KOPT-K1 (cell line): ENCODE data around the gene SOCS1.
"Not testable (repeated sequence)": the region's sequence is repeated elsewhere in the genome, so short reads cannot be mapped to it uniquely, and the experiment has no call there.

ENCODE experiments used
- H3K27ac ChIP-seq: fragments of 200-600 bp; sonication (generic); 2 replicates; pipeline ENCODE4 v1.5.1; 2016; ENCODE audit warnings: antibody characterized with exemption, mild to moderate bottlenecking, low read depth, low read length; ENCODE audit not compliant: poor library complexity, severe bottlenecking
- H3K36me3 ChIP-seq: fragments of 200-600 bp; sonication (generic); 2 replicates; pipeline ENCODE4 v1.5.1; 2017; ENCODE audit warnings: antibody characterized with exemption, mild to moderate bottlenecking, low read length, moderate library complexity; ENCODE audit not compliant: insufficient read depth
- H3K9me3 ChIP-seq: fragments of 200-600 bp; sonication (generic); 2 replicates; pipeline ENCODE4 v1.5.1; 2017; ENCODE audit warnings: antibody characterized with exemption, low read length, mild to moderate bottlenecking; ENCODE audit not compliant: insufficient read depth, poor library complexity, severe bottlenecking

SOCS1 gene

DNA sequence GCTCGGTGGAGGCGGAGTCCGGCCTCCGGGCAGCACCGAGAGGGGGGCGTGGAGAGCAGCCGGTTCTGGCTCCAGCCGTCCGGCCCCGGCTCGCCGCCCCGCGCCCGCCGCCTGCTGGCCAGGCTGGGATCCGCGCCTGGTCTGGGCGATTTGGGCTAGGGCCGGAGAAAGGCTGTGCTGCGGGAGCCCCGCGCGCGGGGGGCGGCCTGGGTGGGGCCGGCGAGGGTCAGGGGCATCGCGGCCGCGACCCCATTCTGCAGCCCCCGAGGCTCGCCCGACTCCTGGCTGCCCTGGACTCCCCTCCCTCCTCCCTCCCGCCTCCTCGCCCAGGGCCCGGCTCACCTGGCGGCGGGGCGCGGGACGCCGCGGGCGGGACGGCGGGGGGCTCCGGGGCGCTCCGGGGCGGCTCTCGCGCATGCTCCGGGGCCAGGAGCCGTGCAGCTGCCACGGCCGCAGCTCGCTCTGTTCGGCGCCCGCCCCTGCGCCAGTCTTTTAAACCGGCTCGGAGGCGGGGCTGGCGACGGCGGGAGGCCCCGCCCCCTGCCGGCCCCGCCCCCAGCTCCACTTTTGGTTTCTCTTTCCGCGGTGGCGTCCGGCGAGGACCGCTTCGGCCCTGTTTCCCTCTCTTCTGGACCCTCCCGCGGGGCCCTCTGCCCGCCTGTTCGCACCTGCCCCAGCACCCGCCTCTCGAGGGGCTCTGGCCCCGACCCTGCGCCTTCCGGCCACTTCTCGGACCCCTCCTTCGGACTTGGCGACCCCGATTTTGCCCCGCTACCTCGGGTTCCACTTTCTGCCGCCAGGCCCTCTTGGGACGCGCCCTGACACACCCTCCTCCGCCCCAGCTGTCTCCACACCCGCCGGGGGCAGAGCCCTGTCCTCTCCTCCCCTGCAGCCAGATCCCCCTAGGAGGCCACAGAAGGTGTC lies at the start of gene SOCS1:
Gene SOCS1, minus strand, starts transcription at position 468 of the 924 bp plus-strand sequence. CDS start 726 bp downstream, outside the sequence.
- Histone ChIP-seq H3K36me3 (peaks cover 46% of the 10 kb centered on the region), H3K27ac (peak within 1 kb of the TSS; percentile 92), H3K9me3 (no peaks in the 10 kb centered on the region)

DNA sequence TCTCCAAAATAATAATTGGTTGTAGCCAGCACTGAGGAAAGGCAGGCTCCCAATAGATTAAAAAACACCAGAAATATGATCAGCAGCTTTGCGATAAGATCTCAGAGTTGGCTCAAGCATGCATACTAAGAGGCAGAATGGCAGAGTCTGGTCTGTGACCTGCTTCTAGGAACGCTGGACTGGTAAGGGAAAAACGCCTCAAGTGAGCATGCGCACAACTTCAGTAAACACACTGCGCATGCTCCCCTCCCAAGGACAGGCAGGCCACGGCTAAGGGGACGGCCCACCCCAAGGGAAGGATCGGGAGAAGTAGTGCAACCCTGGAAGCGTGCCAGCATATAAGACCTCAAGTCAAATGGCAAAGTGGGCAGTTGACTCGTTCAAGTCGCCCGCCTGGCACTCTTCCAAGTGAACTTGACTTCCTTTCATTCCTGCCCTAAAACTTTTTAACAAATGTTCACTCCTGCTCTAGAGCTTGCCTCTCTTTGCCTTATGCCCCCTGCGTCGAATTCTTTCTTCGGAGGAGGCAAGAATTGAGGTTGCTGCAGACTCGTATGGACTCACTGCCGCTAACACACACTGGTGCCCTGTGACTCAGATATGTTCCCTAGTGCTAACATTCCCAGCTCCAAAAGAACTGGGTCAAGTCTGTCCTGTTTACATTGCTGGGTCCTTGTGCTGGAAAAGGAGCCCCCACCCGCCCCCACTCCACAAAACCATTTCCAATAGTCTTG lies 47.6 kb upstream of the SOCS1 start:
- no peaks in the 10 kb centered on the region for H3K36me3 ChIP-seq
- no peaks in the 10 kb centered on the region for H3K9me3 ChIP-seq
- no peak overlapping the region for H3K27ac ChIP-seq

DNA sequence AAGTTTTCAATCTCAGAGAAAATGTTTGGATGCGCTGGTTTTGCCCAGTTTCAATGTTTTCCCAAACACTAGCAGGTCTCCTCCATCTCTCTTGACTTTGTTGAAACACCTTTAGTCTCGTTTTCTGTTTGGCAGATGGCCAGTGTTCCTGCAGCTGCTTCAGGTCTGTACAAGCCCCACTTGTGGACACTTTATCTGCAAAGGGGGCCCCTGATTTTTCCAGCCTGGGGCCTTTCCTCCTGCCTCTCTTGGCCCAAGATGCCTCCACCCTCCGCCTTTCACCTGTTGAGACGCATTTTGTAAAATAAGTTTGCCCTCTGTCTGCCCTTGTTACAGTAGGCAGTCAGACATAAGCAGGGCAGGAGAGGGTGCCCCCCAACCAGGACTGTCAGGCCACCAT lies 47.0 kb upstream of the SOCS1 start:
- H3K27ac ChIP-seq = no peak overlapping the region
- H3K9me3 ChIP-seq = no peaks in the 10 kb centered on the region
- H3K36me3 ChIP-seq = no peaks in the 10 kb centered on the region

DNA sequence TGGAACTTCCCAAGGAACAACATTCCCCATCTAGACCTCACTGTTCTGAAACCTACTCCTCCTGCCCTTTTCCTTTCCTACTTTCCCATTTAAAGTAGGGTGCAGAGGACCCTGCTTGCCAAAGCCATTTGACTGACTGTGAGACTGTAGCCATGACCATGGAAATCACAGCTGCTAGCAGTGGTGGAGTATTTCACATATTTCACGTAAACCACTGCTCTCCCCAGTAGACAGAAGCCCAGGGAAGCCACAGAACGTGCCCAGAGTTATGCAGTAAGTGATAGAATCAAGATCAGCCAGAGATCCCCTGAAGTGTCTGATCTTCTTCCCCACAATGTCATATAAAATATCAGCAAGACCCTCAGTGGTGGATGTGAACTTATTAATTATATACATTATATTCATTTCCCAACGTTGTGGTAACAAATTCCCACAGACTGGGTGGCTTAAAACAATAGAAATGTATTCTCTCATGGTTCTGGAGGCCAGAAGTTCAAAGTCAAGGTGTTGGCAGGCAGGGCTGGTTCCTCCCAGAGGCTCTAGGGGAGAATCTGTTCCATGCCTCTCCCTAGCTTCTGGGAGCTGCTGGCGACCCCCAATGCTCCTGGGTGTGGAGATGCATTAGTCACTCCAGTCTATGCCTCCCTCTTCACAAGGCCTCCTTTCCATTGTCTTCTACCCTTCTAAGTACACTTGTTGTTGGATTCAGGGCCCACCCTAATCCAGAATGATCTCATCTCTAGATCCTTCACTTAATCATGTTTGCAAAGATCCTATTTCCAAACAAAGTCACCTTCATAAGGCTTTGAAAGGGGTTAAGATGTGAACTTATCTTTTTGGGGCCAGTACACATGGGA lies 45.9 kb upstream of the SOCS1 start:
- Histone ChIP-seq H3K9me3 (no peaks in the 10 kb centered on the region), H3K27ac (no peak overlapping the region)

DNA sequence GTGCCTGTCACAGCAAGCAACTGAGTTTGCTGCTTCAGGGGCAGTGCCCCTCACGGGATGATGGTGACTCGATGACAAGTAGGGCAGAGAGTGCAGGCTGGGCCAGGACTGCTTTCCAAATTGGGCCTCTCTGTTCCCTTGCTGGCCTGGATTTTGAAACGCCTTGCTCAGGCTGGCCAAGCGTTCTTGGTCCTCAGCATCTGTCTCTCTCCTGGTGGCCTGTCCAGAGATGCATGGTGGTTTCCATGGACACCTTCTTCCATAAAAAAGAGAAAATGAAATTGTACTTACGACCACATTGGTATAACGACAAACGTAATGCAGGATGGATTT lies 44.5 kb upstream of the SOCS1 start:
- H3K9me3 ChIP-seq = no peaks in the 10 kb centered on the region
- H3K36me3 ChIP-seq = no peaks in the 10 kb centered on the region
- H3K27ac ChIP-seq = no peak overlapping the region

More for the DNA sequence above, 45.9 kb upstream of the SOCS1 start:
- no peaks in the 10 kb centered on the region for H3K36me3 ChIP-seq

DNA sequence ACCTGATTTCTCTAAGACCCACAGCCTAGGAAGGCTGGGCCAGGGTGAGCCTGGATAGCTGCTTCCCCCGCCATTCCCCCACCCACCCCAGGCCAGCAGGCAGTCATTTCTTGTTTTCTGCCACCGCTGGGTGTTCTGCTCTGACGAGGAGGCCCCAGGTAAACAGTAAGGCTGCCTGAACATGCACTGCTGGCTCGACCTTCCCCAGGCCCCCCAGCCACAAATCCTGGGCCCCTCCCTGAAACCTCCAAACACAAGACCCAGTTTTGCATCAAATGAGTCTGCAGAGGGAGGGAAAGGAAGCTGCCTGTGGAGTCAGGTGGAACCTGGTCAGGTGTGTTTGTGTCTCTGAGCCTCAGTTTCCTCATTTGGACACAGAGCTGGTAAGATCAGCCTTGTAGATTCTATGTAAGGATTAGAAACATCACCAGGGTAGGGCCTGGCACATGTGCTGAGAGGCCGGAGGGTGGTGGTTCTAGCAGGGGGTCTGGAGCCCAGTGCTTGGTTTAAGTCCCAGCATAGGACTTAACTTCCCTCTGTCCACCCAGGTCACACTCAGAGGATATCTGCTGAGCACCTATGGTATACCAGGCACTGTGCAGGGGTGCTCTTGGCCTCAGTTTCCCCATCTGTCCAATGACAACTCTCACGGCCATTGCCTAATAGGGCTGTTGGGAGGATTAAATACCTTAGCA lies 44.0 kb upstream of the SOCS1 start:
- H3K36me3 ChIP-seq = no peaks in the 10 kb centered on the region
- H3K27ac ChIP-seq = peak overlapping the region; percentile 90
- no peaks in the 10 kb centered on the region for H3K9me3 ChIP-seq

- H3K27ac ChIP-seq = peak overlapping the region; percentile 90
- H3K9me3 ChIP-seq, H3K36me3 ChIP-seq: not testable (repeated sequence)
These were observed 43.0 kb upstream of the SOCS1 start for GRCh38 chr16:11298950-11299547.

DNA sequence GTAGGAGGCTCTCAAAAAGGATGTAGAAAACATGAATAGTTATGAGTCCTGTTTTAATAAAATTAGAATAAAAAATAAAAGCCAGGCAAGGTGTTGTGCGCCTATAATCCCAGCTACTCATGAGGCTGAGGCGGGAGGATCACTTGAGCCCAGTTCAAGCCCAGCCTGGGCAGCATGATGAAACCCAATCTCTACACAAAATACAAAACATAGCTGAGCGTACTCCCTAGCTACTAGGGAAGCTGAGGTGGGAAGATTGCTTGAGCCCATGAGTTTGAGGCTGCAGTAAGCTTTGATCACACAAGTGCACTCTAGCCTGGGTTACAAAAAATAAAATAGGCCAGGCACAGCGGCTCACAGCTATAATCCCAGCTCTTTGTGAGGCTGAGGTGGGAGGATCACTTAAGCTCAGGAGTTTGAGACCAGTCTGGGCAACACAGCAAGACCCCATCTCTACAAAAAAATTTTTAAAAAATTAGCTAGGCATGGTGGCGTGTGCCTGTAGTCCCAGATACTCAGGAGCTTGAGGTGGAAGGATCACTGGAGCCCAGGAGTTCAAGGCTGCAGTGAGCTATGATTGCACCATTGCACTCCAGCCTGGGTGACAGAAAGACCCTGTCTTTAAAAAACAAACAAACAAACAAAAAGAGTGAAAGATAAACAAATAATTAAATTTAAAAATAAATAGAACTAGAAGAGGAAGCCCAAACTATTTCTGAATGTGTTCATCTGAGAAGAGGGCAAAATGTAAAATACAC lies 42.3 kb upstream of the SOCS1 start:
- Histone ChIP-seq H3K27ac (peak overlapping the region; percentile 90), H3K36me3 (no peaks in the 10 kb centered on the region), H3K9me3 (no peaks in the 10 kb centered on the region)

GRCh38 chr16:11297492-11298142 lies 41.6 kb upstream of the SOCS1 start:
- Histone ChIP-seq H3K36me3 (no peaks in the 10 kb centered on the region), H3K9me3 (no peaks in the 10 kb centered on the region), H3K27ac (peak overlapping the region; percentile 90)

- Histone ChIP-seq H3K9me3 (no peaks in the 10 kb centered on the region), H3K27ac (peak overlapping the region; percentile 90), H3K36me3 (no peaks in the 10 kb centered on the region)
These were observed 40.9 kb upstream of the SOCS1 start for GRCh38 chr16:11296706-11297491.

GRCh38 chr16:11296351-11296705 lies 40.3 kb upstream of the SOCS1 start:
- H3K9me3 ChIP-seq = no peaks in the 10 kb centered on the region
- peak overlapping the region; percentile 90 for H3K27ac ChIP-seq
- H3K36me3 ChIP-seq = no peaks in the 10 kb centered on the region

DNA sequence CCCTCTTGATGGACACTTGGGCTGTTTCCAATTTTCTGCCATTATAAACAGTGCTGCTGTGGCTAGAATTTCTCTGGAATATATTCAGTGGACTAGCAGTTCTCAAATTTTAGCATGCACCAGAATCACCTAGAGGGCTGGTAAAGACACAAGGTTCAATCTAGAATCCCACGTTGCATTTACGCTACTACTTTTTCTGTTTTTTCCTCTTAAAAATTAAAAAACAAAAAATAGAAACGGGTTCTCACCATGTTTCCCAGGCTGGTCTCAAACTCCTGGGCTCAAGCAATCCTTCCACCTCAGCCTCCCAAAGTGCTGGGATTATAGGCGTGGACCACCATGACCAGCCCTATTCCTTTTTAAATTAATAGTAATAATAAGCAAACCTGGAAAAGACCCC lies 39.7 kb upstream of the SOCS1 start:
- H3K9me3 ChIP-seq = no peaks in the 10 kb centered on the region
- no peaks in the 10 kb centered on the region for H3K36me3 ChIP-seq
- H3K27ac ChIP-seq = no peak overlapping the region
